Measurements from ENCODE around the gene PSG5.
"Not testable (repeated sequence)": the region's sequence is repeated elsewhere in the genome, so short reads cannot be mapped to it uniquely, and the experiment has no call there.

The PSG5 gene
- 0 reads per million in 3 experiments for total RNA-seq

GRCh38 chr19:43186311-43186935 lies at the start of gene PSG5:
Gene PSG5, minus strand, starts transcription at chr19:43186536. Its CDS starts 131 bp downstream, at chr19:43186405.
- DNase-seq = not testable (repeated sequence)

GRCh38 chr19:43235686-43236085 lies 49.4 kb upstream of the PSG5 start:
- not testable (repeated sequence) for DNase-seq

- DNase-seq = no peak
Observed at GRCh38 chr19:43229315-43229714, 43.0 kb upstream of the PSG5 start.

DNA sequence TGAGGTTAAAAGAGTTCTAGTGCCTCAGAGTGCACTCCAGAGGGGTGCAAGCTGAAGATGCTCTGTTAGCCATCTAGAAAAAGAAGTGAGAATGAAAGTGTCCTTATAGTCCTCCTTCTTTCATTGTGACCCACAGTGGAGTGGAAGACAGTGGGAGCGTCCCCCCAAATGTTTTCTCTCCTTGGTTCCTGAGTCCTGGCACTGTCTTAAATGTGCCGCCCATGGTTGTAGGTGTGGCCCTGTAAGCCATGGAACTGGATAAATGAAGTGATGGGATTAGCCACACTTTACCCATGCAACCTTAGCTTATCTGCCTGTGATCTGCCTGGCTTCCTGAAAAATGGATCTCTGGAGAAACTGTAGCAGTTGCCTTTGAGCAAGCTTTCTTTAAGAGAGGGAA lies 42.4 kb upstream of the PSG5 start:
- not testable (repeated sequence) for DNase-seq

- not testable (repeated sequence) for DNase-seq
Observed at GRCh38 chr19:43226986-43227385, 40.6 kb upstream of the PSG5 start.

GRCh38 chr19:43224855-43225253 lies 38.5 kb upstream of the PSG5 start:
- DNase-seq = no peak

- DNase-seq = not testable (repeated sequence)
Observed at GRCh38 chr19:43224201-43224854, 38.0 kb upstream of the PSG5 start.

DNA sequence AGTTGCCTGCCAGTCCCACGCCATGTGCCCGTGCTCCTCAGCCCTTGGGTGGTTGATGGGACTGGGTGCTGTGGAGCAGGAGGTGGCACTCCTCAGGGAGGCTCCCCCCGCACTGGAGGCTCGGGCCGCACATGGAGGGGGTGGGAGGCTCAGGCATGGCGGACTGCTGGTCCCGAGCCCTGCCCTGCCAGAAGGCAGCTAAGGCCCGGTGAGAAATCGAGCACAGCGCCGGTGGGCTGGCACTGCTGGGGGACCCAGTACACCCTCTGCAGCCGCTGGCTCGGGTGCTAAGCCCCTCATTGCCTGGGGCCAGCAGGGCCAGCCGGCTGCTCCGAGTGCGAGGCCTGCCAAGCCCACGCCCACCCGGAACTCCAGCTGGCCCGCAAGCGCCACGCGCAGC lies 35.6 kb upstream of the PSG5 start:
- DNase-seq = not testable (repeated sequence)

DNA sequence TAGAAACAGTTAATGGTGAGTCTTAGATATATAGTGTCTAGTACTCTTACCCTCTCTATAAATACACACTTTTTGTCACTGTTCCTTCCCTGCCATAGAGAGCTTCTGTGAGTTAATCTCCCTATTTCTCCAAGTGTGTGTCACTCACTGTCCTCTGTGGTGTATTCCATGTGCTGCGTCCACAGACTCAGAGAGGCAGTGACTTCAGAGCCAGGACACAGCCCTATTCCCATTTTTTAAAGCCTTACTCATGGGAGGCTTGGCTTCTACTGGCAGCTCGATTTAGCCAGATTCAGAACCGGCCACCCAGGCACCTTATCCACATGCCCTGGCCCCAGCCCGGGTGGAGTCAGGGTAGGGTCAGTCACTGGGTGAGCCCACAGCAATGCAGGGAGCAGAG lies 32.8 kb upstream of the PSG5 start:
- not testable (repeated sequence) for DNase-seq

DNA sequence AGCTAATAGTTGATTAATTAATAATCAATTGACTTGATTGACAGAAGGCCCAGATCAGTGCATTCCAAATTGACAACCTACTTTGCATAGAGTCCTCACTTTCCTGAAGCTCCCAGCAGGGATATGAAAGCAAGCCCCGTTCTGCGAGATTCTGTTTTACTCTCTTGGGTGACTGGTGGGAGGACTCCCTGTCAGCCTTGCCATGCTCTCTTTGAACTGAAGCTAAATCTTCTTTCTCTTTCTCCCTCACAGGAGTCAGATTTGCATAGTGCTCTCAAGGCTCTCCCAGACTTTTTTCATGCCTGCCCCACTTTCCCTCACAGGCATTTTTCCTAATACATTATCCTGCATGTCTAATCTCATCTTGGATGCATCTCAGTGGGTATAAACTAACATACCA lies 29.5 kb upstream of the PSG5 start:
- DNase-seq = not testable (repeated sequence)

DNA sequence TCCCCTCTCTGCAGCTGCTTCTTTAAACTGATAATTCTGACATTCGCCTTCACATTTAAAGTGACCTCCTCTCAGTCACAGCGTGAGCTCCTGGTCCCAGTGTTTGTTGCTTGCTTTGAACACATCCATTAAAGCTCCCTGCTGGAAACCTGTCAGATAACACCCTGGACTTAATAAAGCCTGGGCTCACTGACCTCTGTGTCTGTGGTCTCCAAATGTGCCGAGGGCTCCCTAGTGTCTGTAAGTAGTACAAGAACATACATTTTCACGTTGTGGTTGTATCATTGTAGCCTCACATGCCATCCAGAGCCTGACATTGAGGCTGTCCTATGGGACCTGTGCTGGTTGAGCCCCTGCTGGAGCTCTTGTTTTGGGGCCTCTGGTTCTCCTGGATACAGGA lies 21.7 kb upstream of the PSG5 start:
- DNase-seq = no peak

DNA sequence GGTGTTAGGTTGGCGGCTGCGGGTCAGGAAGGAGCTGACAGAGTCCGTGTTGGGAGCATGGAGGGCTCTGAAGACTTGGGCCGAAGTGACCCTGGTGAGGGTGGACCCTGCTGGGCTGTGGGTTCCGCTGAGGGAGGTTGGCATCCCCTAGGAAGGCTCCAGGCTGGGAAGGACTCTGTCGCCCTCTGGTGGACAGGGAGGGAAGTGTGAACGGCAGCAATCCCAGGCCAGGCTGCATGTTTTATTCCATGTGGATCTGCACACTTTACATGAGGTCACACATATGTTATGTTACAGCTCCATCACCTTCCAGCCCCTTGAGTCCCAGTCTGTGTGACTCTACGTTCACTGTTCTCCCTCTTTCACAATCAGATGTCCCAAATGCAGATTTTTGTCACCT lies 20.8 kb upstream of the PSG5 start:
- not testable (repeated sequence) for DNase-seq

DNA sequence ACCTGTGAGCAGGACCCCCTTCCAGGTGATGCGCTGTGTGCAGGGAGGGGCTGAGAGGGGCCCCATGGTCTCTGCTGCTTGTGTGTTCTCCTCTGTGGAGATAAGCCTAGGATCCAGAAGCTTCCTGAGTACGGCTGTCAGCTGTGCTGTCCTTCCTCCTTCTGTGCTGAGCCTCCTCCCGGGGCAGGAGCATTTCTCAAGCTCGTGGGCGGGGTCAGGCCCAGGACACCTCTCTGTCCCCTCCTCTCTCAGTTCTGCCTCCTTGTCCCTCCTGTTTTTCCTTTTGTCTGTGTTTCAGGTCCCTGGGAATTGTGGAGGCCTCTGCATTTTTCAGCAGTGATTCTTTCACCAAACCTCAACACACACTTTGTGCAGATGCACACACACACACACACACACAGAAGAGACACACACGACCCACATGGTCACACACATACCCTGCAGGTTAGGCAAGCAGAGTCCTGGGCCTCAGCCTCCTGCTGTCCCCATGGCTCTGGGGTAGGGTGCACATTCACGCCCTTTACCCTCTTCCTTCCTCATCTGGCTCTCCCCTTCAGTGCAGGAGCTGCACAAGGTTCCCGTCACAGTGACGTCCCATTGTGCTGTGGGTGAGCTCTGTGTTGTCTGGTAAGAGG lies 19.3 kb upstream of the PSG5 start, which contains the start of gene PSG4:
PSG4 (minus strand) TSS at position 168 of the 635 bp plus-strand sequence; CDS start at position 66, 102 bp downstream.
- DNase-seq = not testable (repeated sequence)

GRCh38 chr19:43203611-43204010 lies 17.3 kb upstream of the PSG5 start:
- DNase-seq = not testable (repeated sequence)

- DNase-seq = not testable (repeated sequence)
Observed at GRCh38 chr19:43201891-43202290, 15.6 kb upstream of the PSG5 start.

GRCh38 chr19:43201337-43201801 lies 15.0 kb upstream of the PSG5 start:
- not testable (repeated sequence) for DNase-seq

DNA sequence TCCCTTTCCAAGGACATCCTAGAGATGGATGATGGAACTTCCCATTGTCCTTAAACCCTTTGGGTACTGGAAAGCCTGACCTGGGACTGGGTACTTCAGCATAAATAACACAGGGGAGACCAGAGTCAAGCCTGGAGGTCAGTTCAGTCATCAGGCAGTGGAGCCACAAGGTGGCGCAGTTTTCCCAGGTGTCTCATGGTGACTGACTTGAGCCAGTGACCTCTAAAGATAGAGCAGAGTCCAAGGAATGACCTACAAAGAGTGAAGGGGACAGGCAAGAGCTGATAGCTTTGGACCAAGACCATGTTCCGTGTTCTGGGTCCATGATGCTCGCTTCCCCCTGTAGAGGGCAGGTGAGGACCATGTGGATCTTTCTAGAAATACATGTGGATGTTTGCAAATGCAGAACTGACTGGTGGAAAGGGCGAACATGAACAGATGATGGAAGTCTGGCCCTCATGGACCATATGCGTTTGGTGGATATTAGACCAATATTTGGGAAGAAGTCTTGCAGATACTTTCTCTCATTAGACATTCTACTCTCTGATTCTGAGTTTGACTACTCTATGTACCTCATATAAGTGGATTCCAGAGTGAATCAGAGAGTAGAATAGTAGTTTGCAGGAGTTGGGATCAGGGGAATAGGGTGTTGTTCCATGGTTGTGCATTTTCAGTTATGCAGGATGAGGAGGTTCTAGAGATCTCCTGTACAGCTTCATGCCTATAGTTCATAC lies 12.5 kb upstream of the PSG5 start:
- not testable (repeated sequence) for DNase-seq

DNA sequence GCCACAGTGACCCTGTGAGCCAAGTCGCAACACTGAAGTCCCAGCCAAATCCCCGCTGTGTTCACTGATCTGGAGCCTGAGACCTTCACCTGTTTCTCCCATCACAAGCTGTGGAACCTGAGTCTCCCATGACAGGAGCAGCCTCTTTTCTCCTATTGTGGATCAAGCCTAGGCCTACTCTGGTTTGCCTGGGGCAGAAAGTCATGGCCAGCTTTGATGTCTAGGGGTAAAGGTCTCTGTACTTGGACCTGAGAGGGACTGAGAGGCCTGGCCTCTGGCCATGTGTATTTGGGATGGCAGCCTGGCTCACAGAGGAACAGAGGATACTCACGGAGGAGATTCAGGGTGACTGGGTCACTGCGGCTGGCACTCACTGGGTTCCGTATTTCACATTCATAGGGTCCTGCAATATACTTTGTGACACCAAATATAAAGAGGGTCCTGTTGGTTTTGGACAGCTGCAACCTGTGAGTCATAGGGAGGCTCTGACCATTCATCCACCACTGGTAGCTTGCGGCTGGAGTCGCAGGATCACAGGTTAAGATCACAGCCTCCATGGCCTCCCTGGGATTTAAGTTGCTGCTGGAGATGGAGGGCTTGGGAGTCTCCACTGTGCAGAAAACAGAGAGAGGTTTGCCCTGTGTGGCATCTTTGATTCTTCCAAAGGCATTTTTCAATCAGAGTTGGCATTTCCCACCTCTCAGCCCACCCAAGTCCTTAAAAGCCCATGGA lies 11.5 kb upstream of the PSG5 start:
- DNase-seq = not testable (repeated sequence)

- not testable (repeated sequence) for DNase-seq
Observed at GRCh38 chr19:43194397-43194796, 8.1 kb upstream of the PSG5 start.

DNA sequence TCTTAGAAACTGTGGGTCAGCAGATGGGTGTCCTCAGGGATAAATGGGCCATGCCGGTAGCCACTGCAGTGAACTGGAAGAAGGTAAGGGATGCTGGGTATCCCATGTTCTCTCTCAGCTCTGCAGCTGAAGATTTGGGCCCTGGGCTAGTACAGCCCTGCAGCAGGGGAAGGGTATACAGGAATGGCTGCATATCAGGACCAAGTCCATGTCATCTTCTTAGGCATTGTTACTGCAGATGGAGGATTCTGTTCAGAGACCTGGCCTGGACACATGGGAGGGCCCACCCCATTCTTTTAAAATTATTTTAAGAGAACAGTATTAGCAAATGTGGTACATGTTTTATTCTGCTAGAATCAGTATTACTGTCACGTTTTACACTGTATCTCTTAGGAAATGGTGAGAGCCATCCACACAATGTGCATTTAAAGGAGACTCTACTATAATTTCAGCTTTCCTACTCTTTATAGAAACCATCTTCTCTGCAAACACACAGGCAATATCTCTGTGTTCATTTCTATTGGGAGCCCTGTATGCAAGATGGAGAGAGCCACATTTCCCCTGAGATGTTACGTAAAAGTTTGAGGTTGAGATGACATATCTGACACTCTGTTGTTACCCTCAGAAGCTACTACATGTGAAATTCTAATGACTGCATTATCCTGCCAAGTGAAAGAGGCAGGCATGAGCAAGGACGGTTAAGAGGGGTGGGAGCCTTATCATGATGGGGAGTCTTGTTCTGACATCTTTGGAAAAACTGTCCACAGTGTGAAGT lies 6.2 kb upstream of the PSG5 start:
- not testable (repeated sequence) for DNase-seq

GRCh38 chr19:43188092-43188491 lies 1.8 kb upstream of the PSG5 start:
- DNase-seq = not testable (repeated sequence)
